Activated CD8-positive, alpha-beta memory T cell treated with anti-CD3 and anti-CD28 coated beads for 24 hours (primary cell): ENCODE measurements around the gene TMEM266.
"Not testable (repeated sequence)": the region's sequence is repeated elsewhere in the genome, so short reads cannot be mapped to it uniquely, and the experiment has no call there.

Experiments
- DNase-seq: peaks from one replicate; pipeline ENCODE4 v3.0.0-alpha.2; 2020

TMEM266 gene

GRCh38 chr15:76059320-76060117, at the start of gene TMEM266:
TMEM266 (plus strand) TSS chr15:76059985; CDS start chr15:76134264, 74,279 bp downstream.
- peak; percentile 63 for DNase-seq

- no peak for DNase-seq
These were observed 49.2 kb upstream of the TMEM266 start for GRCh38 chr15:76010613-76011012.

- DNase-seq = no peak
These were observed 47.9 kb upstream of the TMEM266 start, which contains the start of gene NRG4 for GRCh38 chr15:76011627-76012551. NRG4 (minus strand) TSS chr15:76012424; CDS start chr15:76011230, 1,194 bp downstream.

GRCh38 chr15:76013470-76013869, 46.3 kb upstream of the TMEM266 start:
- DNase-seq = not testable (repeated sequence)

GRCh38 chr15:76024021-76024768, 35.6 kb upstream of the TMEM266 start:
- no peak for DNase-seq

- DNase-seq = no peak
These were observed 27.7 kb upstream of the TMEM266 start for GRCh38 chr15:76032046-76032445.

GRCh38 chr15:76033438-76033837, 26.3 kb upstream of the TMEM266 start:
- DNase-seq = no peak

GRCh38 chr15:76034111-76034510, 25.7 kb upstream of the TMEM266 start:
- no peak for DNase-seq

GRCh38 chr15:76035593-76035992, 24.2 kb upstream of the TMEM266 start:
- no peak for DNase-seq

GRCh38 chr15:76038512-76038911, 21.3 kb upstream of the TMEM266 start:
- no peak for DNase-seq

GRCh38 chr15:76054201-76054600, 5.6 kb upstream of the TMEM266 start:
- not testable (repeated sequence) for DNase-seq

GRCh38 chr15:76056931-76057330, 2.9 kb upstream of the TMEM266 start:
- DNase-seq = no peak

GRCh38 chr15:76057332-76058000, 2.3 kb upstream of the TMEM266 start:
- peak; percentile 60 for DNase-seq

- no peak for DNase-seq
These were observed 968 bp upstream of the TMEM266 start for GRCh38 chr15:76058714-76059319.

GRCh38 chr15:76060118-76060989, 569 bp downstream of the TMEM266 start:
- peak; percentile 73 for DNase-seq

- DNase-seq = no peak
These were observed 1.9 kb downstream of the TMEM266 start for GRCh38 chr15:76061700-76062099.

GRCh38 chr15:76062286-76062685, 2.5 kb downstream of the TMEM266 start:
- DNase-seq = no peak

GRCh38 chr15:76064375-76064774, 4.6 kb downstream of the TMEM266 start:
- DNase-seq = no peak

GRCh38 chr15:76065245-76065644, 5.5 kb downstream of the TMEM266 start:
- no peak for DNase-seq

- DNase-seq = no peak
These were observed 6.0 kb downstream of the TMEM266 start for GRCh38 chr15:76065793-76066192.

GRCh38 chr15:76070192-76070591, 10.4 kb downstream of the TMEM266 start:
- no peak for DNase-seq
